RPMI8226 (cell line): ENCODE measurements around the gene RNF144B.
"Not testable (repeated sequence)": the region's sequence is repeated elsewhere in the genome, so short reads cannot be mapped to it uniquely, and the experiment has no call there.

ENCODE experiments used
- DNase-seq: peaks from one replicate; pipeline ENCODE4 v3.0.0-alpha.2; 2015

RNF144B gene

DNA sequence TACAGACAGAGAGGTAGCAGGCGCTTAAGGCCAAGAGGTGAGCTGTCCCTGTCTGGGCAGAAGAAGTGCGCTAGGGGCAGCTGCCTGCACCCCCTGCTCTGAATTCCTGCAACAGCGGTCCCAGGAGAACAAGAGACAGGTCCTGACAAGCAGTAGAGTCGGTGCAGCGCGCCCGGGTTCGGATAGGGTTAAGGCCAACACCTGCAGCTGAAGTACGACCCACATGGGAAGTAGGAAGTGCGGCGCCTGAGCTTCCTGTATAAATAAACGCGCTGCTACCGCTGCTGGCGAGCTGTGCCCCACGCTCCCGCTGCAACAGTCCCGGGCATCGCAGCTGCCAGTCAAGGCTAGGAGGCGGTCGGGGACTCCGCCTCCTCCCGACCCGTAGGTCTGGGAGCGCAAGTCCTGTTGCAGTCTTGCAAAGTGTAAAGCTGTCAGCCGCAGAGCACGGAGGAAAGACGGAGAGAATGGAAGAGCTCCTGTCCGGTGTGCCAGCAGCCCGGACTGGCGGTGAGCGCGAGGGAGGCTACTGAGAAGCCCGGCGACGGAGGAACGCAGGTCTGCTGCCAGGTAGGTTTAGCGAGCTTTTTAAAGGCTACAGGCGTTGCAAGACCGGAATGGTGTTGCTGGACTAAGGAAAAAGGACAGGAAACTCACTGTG lies at the start of gene RNF144B:
Gene RNF144B (plus strand): TSS at position 290 of the 661 bp plus-strand sequence. CDS start 12,185 bp downstream, outside the sequence.
- DNase-seq, result peak; percentile 99

DNA sequence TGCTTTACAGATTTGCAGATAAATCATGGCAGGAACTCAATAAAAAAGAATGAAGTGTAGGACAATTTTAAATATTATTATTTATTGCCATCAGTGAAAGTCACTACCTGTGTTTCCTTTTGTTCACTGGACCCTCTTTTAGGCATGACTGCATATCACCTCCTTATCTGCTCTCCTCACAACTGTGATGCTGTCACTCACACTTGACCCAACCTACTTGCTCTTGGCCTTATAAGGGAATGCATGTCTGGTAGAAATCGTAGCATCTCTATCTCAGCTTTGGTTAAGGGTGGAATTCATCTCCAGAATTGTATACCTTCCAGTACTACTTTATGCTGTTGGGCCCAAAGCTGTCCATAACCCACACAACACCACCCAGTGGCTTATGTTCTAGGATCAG lies 47.6 kb upstream of the RNF144B start:
- no peak for DNase-seq

DNA sequence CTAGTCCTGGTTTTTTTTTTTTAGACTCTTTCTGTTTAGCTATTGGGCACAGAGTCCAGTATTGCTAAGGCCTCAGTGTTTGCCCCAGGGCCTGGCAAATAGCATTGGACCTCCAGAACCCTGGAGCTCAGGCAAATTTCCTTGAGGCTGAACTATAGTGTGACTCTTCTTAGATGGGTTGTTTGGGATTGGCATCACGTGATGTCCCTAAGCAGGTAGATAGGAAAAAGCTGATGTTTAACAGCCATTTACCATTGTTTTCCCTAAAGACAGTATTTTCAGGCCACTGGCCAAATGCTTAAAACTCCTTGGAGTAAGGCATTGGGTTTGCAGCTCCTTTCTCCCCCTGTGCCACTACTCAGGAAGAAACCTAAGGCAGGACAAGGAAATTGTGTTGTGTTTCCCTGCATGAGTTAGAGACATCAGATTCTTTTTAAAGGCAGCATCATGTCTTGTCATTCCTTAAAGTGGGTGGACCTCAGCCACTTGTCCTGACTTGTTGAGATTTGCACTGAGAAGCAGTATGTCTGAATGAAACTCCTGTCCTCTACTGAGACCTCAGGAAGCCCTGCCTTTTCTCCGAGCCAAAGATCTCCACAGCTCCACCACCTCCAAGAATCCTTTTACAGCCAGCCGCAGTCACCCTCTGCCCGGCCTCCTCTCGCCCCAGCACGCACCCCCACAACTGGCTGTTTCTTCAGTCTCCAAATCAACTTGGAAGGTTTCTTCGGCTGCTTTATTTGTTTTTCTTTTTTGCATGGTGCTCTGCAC lies 46.2 kb upstream of the RNF144B start:
- DNase-seq, result no peak

DNA sequence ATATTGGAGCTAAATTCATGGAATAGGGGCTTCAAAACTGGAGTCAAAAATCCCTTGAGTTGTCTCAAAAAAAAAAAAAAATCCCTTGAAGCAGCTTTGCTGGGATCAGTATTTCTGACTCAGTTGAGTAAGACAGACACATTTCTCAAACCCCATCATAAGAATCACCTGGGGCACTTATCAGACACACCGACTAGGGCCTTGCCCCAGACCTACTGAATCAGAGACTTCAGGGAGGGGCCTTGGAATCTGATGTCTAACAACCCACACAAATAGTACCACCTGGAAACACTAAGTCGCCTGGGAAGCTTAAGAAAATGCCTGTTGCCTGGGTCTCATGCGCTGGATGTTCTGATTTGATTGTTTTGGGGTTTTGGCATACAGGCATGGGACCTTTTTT lies 44.9 kb upstream of the RNF144B start:
- DNase-seq, result no peak

DNA sequence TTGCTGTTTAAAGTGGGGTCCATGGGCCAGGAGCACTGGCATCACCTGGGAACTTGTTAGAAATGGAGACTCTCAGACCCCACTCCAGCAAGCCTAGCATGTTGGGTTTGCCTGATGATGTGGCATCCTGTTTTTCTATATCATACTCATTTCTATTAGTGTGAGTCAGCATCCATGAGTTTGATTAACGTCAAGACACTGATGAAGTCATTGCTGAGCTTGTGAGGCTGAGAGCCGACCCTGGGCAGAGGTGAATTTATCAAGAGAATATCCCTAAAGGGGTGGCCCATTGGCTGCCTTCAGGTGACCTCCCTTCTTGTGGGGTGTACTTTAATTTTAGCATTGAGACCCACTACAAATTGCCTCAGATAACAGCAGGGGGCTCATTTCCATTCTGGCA lies 43.4 kb upstream of the RNF144B start:
- DNase-seq, result no peak

DNA sequence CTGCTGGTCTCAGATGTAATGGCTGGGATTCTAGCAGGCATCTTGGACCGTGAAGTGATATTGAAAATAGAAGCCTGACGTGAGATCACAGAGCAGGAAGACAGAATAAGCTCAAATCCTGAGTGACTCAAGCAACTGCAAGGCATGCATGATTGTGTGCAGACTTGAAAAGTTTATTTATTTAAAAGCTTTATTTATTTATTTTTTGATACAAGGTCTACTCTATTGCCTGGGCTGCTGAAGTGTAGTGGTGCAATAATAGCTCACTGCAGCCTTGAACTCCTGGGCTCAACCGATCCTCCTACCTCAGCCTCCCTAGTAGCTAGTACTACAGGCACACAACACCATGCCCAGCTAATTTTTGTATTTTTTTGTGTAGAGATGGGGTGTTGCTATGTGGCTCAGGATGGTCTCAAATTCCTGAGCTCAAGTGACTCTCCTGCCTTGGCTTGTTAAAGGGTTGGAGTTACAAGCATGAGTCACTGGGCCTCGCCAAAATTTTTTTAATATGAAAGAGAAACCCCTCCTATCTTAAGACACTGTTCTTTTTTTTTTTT lies 40.1 kb upstream of the RNF144B start:
- DNase-seq, result no peak

DNA sequence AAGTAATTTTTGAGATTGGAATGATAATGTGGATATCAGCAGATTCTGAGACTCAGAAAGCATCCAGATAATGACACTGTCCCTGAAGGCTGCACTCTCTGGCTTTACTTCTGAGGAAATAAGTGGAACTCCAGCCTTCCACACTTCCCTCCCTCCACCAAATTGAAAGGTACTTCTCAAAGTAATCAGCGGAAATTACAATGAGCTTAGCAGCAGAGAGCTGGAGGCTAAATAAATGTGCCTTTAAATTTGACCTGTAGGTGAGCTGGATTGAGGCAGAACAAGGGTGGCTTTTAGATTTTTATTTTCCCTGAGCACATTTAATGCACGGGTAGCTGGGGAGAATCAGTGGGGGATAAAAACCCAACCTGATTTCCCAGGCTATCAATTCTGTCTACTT lies 39.3 kb upstream of the RNF144B start:
- DNase-seq, result no peak

DNA sequence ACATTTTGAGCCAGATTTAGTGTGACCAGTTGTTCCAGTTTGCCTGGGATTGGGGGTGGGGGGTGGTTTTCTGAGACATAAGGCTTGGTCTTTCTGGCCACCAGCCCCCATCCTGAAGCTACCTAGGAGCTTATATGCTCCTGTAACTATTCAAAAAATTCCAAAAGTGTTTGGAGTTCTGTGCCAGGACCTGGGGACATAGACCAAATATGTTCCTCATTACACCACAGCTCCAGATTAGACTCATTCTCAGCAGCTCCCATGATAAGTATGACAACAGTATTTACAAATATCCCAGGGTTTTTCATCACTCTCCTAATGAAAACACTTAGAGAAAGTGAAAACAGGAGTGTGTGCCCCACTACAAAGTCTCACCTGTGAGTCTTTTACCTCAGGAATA lies 37.8 kb upstream of the RNF144B start:
- DNase-seq, result no peak

DNA sequence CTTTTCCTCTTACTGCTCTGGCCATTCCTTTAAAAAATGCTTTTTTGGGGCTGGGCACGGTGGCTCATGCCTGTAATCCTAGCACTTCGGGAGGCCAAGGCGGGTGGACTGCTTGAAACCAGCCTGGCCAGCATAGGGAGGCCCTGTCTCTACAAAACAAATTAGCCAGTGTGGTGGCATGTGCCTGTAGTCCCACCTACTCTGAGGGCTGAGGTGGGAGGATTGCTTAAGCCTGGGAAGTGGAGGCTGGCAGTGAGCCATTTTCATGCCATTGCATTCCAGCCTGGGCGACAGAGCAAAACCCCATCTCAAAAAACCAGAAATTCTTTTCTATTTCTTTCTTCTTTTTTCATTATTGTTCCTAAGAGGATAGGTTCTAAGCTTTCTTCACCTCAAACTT lies 36.9 kb upstream of the RNF144B start:
- no peak for DNase-seq

DNA sequence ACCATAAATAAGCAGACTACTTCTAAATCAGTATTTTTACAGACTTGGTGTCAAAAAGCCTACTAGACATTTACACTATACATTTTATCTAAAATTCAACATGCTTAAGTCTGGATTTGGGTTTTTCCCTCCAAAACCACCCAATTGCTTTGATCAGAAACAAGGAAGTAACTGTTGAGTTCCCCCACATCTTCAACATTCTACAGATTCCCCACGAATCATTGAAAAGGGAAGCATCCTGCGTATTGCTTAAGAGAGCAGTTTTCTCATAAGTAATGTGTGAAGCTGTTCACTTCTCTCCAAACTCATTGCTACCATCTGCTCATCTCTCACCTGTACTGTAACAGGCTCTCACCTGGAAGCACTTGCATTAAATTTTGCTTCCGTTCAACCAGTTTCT lies 36.4 kb upstream of the RNF144B start:
- no peak for DNase-seq

DNA sequence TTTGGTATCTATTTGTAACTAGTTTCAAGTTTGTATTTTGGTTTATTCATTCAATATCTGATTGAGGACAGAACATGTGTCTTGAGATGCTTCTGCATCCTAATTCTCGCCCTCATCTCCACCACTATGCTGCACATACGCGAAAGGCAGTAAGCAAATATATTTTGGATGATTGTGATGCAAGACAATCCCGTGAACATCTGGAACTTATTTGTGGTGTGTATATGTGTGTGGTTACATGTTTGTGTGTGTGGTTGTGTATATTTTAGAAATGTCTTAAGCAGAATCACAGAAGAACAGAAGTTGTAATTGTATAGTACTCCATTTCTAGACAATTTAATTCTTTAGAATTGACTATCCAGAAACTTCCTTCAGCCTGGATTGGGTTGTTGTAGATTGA lies 35.1 kb upstream of the RNF144B start:
- no peak for DNase-seq

DNA sequence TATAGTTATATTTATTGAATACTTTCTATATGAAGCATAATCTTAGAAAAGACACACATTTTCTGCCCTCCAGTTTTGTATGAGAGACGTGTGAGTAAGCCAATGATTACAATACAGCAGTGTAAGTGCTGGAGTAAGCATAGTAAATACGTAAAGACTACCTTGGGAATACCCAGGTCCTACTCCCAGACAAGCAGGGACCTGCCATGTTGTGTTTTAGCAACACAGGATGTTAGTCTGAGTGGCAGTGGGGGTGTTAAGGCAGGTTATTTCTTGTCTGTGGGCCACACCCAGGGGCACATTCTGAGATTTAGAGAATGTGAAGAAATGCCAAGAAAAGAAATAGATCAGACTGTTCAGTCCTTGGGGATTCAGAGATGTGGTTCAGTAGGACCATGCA lies 34.3 kb upstream of the RNF144B start:
- no peak for DNase-seq

DNA sequence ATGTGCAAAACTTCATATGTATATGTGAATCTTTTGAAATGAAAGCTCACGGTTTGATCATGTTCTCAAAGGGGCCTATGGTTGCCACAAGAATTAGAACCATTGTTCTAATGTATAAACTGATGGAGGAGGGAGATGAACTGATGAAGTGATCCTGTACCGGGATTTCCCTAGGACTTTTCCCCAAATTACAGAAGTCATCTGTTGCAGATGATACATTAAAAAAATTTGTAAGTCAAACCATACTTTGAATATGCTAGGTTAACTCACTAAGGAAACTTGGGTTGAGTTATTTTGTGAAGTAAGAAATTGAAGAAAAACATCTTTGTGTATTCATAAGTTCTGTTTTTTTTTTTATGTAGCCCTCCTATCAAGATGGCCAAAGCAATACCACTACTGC lies 33.9 kb upstream of the RNF144B start:
- no peak for DNase-seq

DNA sequence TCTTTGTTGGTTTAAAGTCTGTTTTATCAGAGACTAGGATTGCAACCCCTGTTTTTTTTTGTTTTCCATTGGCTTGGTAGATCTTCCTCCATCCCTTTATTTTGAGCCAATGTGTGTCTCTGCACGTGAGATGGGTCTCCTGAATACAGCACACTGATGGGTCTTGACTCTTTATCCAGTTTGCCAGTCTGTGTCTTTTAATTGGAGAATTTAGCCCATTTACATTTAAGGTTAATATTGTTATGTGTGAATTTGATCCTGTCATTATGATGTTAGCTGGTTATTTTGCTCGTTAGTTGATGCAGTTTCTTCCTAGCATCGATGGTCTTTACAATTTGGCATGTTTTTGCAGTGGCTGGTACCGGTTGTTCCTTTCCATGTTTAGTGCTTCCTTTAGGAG lies 29.6 kb upstream of the RNF144B start:
- not testable (repeated sequence) for DNase-seq

DNA sequence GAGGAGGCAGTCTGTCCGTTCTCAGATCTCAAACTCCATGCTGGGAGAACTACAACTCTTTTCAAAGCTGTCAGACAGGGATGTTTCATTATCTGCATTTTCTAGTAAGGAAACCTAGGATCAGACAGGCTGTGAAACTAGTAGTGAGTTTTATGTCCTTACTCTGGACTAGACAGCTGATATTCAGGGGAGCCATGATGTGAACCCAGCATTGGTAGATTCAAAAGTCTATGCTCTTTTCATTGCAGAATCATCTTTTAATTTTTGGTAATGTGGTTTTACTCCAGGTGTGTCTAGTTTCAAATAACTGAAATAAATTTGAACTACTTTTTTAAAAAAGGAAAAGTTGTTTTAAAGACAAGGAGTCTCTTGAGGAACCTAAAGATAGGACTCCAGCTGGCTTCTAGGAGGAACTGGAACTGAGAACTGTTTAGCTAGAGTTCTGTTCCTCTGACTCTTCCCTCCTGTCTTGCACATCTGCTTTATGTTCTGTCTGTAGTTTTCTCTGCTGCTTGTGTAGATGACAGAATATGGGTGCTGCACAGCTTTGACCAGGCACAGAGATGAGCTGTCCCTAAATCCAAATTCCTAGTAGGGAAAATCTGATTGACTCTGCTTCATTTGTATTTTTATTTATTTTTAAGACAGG lies 27.8 kb upstream of the RNF144B start:
- peak; percentile 91 for DNase-seq

DNA sequence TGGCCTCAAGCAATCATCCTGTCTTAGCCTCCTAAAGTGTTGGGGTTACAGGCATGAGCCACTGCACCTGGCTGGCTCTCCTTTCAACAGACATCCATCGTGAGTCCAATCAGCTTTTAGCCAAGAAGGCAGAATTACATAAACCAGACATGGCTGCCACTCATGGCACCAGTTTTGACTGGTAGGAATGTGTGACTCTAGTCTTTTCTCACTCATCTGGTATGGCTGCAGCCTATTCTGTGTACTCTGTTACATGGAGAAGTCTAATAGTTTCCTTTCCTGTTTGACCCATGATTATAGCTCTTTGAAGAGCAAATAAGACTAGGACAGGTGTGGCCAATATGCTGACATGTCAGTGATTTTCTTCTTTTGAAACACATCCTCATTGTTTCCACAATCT lies 27.0 kb upstream of the RNF144B start:
- DNase-seq, result peak; percentile 75

DNA sequence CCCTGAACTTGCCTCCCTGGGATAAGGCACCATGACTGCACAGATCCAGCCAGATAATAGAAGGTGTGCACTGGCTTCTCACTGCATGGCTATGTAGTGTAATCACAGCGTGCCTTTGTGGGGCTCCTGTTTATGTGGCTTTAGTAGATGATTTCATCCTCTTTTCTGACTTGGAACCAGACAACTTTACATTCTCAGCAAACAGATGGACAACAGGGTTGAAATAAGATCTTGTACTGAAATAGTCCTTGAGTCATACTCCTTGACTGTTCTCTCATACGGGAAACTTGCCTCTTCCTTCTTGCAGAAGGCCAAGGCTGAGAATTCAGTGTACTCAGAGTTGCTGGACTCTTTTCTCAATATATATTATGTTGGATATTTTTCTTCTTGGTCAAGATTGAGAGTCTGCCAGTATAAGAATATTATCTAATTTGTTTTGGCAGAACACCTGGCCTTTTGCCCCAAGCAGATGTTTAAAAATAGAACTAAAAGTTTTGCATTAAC lies 25.0 kb upstream of the RNF144B start:
- peak; percentile 65 for DNase-seq

DNA sequence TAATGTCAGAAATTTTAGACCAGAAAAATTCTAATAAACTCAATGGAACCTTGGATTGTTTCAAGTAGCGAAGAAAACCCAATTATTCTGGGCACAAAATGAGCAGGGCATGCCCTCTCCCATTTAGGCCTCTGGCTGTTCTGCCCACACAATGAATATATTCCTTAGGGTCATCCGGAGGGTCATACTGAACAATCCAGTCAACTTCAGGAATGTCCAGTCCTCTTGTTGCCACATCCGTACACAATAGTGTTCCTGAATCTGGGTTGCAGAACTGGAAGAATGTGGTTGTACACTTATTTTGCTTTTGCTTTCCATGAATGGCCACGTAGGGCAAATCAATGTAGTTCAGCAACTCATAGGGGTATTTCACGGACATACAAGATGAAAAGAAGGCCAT lies 23.4 kb upstream of the RNF144B start:
- no peak for DNase-seq

DNA sequence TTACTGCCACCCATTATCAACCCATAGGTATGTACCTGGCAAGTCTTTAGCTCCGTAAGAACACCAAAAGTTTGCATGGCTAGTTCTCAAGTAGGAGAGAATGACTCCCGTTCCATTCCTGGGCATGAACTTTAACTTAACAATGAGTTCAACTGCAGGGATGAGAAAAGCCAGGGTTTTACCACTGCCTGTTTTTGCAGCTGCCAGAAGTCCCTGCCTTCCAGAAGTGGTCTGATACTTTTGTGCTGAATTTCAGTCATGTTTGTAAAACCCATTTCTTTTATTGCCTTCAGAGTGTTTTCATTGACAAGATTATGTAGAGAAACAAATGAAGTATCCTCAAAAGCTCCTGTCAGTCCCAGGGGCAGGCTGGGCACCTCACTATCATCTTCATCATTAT lies 22.6 kb upstream of the RNF144B start:
- DNase-seq, result not testable (repeated sequence)

DNA sequence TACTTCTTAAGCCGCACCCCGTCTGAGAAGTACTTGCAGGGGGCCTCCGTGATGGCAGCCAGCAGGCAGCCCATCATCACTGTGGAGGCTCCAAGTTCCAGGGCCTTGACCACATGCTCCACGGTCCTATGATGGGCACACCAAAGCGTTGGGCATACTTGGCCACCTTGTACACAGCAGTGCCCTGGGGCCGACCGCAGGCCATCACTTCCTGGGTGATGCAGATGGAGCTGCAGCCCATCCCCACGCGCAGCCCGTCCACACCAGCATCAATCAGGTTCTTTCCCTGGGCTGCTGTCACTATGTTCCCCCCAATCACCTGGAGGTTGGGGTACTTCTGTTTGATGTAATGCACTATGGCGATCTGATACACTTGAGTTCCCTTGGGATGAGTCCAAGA lies 19.8 kb upstream of the RNF144B start:
- DNase-seq, result no peak

DNA sequence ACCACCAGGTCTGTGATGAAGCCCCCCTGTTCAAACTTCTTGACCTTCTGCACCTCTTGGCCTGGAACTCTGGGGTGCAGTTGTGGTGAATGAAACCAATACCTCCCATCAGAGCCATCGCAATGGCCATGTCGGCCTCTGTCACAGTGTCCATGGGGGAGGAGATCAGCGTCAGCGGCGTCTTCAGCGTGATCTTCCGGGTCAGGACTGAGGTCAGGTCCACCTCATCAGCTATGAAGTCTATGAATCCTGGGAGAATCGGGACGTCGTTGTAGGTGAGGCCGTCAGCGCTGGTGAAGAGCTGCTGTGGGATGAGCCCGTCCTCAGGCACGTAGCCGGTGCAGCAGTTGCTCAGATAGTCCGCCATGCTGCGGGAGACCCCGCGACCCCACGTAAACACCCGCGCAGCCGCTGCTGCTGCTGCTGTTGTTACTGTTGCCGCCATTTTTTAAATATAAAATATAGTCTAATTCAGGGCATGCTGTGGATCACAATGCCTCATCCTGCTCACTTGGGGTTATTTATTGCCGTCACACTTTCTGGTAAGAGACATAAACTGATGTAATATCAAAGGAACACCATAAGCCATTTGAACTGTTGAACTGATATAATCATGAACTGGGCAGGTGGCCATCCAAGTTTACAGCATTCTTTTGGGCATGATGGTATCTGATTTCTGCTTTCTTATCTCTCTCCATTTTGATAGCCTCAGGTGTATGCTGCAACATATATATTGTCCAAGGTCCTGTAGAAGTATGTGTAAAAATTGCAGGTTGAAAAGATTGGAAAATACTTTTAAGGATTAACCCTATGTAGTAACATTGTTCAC lies 18.7 kb upstream of the RNF144B start:
- DNase-seq, result no peak

DNA sequence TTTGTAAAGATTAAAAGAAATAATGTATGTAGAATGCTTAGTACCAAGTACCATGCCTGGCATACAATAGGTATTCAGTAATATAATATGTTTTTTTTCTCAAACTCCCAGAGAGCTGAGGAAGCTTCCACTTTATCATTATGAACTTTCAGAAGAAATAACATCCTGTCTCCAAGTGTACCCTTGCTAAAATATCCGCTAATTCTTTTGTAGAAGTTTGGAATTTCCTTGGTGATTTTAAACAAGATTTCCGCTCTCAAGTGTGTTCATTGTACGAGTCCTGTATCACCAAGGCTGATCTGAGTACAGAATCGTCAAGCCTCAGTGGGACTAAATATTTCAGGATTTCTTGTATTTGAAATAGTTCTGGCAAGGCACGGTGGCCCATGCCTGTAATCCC lies 16.1 kb upstream of the RNF144B start:
- DNase-seq, result no peak

DNA sequence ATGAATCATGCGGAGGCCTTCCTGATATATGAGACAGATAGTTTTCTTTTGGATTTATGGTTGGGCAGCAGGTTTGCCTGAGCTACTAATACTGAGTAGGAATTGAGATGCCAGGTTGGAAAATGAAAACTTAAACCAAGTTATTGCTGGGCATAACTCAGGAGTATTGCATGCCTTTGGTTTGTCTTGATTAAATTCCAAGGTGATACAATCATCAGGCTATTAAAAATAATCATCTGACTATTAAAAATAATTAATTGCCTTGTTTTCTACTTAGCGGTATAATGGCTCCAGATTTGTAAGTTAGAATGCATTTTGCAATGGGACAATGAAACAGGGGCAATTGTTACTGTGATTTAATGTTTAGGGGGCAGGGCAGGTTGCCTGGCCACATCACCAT lies 15.5 kb upstream of the RNF144B start:
- no peak for DNase-seq
